Measurements from ENCODE around the gene HERPUD1. TPM values are rescaled to one million over a fixed set of nuclear protein-coding genes. Genes with fewer than 3 reads are reported as not detected.

Gene HERPUD1
- total and polyA plus RNA-seq, 2 of the 8 experiments (the other 6 are each of a cell fraction or from before 2014, with no cell fraction given), result 23.3 to 34.7 TPM

GRCh38 chr16:56939801-56940200 lies 7.9 kb downstream of the HERPUD1 start (continued):
- no peak for TF ChIP-seq SIN3A (conservative IDR thresholded peaks at IDR 0.05 in 1 of 2, IDR thresholded peaks at IDR 0.05 in 1 of 2; ENCODE audit: low read depth in 1 of 2, low read length in 2 of 2)
- no peak for TF ChIP-seq RNF2 (IDR thresholded peaks at IDR 0.05; ENCODE audit: borderline replicate concordance, low read depth, low read length, missing control alignments, poor library complexity, severe bottlenecking)
- no peak for TF ChIP-seq RBBP5 (IDR thresholded peaks at IDR 0.05; ENCODE audit: borderline replicate concordance, low read depth, low read length)
- no peak for TF ChIP-seq BRCA1 (IDR thresholded peaks at IDR 0.05; ENCODE audit: low read depth, low read length)
- no peak for TF ChIP-seq CHD7 (IDR thresholded peaks at IDR 0.05; ENCODE audit: insufficient replicate concordance, low read length)
- TF ChIP-seq GTF2F1 (IDR thresholded peaks at IDR 0.05; ENCODE audit: borderline replicate concordance, low read depth, low read length), result no peak
- no peak for TF ChIP-seq ATF2 (IDR thresholded peaks at IDR 0.05; ENCODE audit: low read length)
- TF ChIP-seq HDAC6 (IDR thresholded peaks at IDR 0.05; ENCODE audit: low read depth, low read length), result no peak
